T-helper 2 cell treated with Interferon-gamma antibody and Interleukin-4, amounts not matched to agents 100 ng/mL and 5 ng/mL, for 36 hours (primary cell): ENCODE data around the gene SLC18A3. TPM values are rescaled to one million over a fixed set of nuclear protein-coding genes. Genes with fewer than 3 reads are reported as not detected.

Experiments
- intact Hi-C: fragments of 100-400 bp; cut with micrococcal nuclease; formaldehyde crosslinking; loops from one replicate; pipeline ENCODE4 v1.15.1; 2023
- total RNA-seq: library from RNA; stranded (reverse); gene quantifications from 2 replicates; pipeline ENCODE4 v1.2.3, GENCODE V29; 2022

SLC18A3 gene
- total RNA-seq, 1 donor from 2014 or later: not detected

GRCh38 chr10:49647985-49648795, 38.1 kb downstream of the SLC18A3 start:
- intact Hi-C loops: no loop called here

GRCh38 chr10:49649294-49649693, 39.2 kb downstream of the SLC18A3 start:
- intact Hi-C loops: no loop called here

GRCh38 chr10:49649936-49650723, 40.0 kb downstream of the SLC18A3 start:
- intact Hi-C loops: no loop called here

- intact Hi-C loops: no loop called here
These were observed 40.6 kb downstream of the SLC18A3 start for GRCh38 chr10:49650724-49651034.

- intact Hi-C loops: no loop called here
These were observed 41.1 kb downstream of the SLC18A3 start for GRCh38 chr10:49651039-49651835.

GRCh38 chr10:49651917-49652316, 41.8 kb downstream of the SLC18A3 start:
- intact Hi-C loops: no loop called here

GRCh38 chr10:49652421-49653272, 42.5 kb downstream of the SLC18A3 start:
- intact Hi-C loops: no loop called here

GRCh38 chr10:49653273-49653929, 43.3 kb downstream of the SLC18A3 start:
- intact Hi-C loops: no loop called here

- intact Hi-C loops: no loop called here
These were observed 44.1 kb downstream of the SLC18A3 start for GRCh38 chr10:49654036-49654693.

- intact Hi-C loops: no loop called here
These were observed 45.0 kb downstream of the SLC18A3 start for GRCh38 chr10:49655099-49655498.

GRCh38 chr10:49656845-49657493, 46.9 kb downstream of the SLC18A3 start:
- intact Hi-C loops: no loop called here

GRCh38 chr10:49657606-49658005, 47.5 kb downstream of the SLC18A3 start:
- intact Hi-C loops: no loop called here

- intact Hi-C loops: no loop called here
These were observed 51.2 kb downstream of the SLC18A3 start for GRCh38 chr10:49661140-49661856.

Other genes with a start within 250 kb of the SLC18A3 start
- gene DRGX, start 214.2 kb upstream of the SLC18A3 start, total RNA-seq: not detected in 2 replicates
- gene ERCC6, start 71.2 kb upstream of the SLC18A3 start, total RNA-seq: 32.7 and 35.1 TPM in 2 replicates
- gene CHAT, start 3.7 kb downstream of the SLC18A3 start, total RNA-seq: 0.14 TPM in 1 of 2 replicates, not detected in the other
- gene C10orf53, start 69.3 kb downstream of the SLC18A3 start, total RNA-seq: not detected in 2 replicates
- 0.20 and 0.36 TPM in 2 replicates for gene OGDHL, start 152.0 kb downstream of the SLC18A3 start, total RNA-seq